ENCODE results near the gene ARID1A. TPM values are rescaled to one million over a fixed set of nuclear protein-coding genes. Genes with fewer than 3 reads are reported as not detected.

ARID1A gene
- total and polyA plus RNA-seq, 9 of the 15 experiments (the other 6 are each of a cell fraction or from before 2014, with no cell fraction given), result 8.3 to 88.3 (median 22.5) TPM

DNA sequence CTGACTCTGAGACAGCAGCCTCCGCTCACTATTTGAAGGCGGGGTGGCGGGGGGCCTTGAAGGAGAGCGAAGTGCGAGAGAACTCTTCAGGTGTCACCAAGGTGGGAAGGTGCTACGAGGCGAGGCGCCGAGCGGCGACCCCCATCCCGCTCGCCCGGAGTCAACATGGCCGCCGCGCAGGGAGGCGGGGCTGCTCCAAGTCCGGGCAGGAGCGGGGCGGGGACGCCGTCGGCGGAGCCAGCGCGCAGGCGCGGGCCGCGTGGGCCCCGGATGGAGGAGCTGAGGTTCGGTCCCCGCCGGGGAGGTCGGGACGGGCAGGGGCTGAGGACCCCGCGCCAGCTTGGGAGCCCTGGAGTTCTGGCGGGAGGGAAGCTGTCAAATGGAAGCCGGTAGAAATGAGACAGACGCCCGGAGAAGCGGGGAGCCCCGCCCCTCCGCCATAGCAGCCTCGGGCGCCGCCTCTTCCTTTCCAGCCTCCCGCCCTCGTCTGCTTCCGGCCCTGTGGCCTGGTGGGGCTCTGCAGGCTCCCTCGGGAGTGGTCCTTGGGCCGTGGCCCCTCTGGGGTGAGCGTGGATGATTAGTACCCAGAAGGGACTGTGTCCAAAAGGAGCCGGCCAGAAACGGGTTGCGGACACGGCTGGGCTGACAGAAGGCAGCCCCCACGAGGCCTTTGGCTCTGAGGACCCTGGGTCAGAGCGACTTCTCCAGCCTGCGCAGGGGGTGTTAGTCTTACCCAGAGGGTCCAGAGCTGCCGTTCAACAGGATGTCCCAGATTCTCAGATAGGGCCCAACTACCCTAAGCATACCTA, 92.1 kb downstream of the ARID1A start, which contains the start of gene PIGV (continued):
- TF ChIP-seq, protein P1, sequence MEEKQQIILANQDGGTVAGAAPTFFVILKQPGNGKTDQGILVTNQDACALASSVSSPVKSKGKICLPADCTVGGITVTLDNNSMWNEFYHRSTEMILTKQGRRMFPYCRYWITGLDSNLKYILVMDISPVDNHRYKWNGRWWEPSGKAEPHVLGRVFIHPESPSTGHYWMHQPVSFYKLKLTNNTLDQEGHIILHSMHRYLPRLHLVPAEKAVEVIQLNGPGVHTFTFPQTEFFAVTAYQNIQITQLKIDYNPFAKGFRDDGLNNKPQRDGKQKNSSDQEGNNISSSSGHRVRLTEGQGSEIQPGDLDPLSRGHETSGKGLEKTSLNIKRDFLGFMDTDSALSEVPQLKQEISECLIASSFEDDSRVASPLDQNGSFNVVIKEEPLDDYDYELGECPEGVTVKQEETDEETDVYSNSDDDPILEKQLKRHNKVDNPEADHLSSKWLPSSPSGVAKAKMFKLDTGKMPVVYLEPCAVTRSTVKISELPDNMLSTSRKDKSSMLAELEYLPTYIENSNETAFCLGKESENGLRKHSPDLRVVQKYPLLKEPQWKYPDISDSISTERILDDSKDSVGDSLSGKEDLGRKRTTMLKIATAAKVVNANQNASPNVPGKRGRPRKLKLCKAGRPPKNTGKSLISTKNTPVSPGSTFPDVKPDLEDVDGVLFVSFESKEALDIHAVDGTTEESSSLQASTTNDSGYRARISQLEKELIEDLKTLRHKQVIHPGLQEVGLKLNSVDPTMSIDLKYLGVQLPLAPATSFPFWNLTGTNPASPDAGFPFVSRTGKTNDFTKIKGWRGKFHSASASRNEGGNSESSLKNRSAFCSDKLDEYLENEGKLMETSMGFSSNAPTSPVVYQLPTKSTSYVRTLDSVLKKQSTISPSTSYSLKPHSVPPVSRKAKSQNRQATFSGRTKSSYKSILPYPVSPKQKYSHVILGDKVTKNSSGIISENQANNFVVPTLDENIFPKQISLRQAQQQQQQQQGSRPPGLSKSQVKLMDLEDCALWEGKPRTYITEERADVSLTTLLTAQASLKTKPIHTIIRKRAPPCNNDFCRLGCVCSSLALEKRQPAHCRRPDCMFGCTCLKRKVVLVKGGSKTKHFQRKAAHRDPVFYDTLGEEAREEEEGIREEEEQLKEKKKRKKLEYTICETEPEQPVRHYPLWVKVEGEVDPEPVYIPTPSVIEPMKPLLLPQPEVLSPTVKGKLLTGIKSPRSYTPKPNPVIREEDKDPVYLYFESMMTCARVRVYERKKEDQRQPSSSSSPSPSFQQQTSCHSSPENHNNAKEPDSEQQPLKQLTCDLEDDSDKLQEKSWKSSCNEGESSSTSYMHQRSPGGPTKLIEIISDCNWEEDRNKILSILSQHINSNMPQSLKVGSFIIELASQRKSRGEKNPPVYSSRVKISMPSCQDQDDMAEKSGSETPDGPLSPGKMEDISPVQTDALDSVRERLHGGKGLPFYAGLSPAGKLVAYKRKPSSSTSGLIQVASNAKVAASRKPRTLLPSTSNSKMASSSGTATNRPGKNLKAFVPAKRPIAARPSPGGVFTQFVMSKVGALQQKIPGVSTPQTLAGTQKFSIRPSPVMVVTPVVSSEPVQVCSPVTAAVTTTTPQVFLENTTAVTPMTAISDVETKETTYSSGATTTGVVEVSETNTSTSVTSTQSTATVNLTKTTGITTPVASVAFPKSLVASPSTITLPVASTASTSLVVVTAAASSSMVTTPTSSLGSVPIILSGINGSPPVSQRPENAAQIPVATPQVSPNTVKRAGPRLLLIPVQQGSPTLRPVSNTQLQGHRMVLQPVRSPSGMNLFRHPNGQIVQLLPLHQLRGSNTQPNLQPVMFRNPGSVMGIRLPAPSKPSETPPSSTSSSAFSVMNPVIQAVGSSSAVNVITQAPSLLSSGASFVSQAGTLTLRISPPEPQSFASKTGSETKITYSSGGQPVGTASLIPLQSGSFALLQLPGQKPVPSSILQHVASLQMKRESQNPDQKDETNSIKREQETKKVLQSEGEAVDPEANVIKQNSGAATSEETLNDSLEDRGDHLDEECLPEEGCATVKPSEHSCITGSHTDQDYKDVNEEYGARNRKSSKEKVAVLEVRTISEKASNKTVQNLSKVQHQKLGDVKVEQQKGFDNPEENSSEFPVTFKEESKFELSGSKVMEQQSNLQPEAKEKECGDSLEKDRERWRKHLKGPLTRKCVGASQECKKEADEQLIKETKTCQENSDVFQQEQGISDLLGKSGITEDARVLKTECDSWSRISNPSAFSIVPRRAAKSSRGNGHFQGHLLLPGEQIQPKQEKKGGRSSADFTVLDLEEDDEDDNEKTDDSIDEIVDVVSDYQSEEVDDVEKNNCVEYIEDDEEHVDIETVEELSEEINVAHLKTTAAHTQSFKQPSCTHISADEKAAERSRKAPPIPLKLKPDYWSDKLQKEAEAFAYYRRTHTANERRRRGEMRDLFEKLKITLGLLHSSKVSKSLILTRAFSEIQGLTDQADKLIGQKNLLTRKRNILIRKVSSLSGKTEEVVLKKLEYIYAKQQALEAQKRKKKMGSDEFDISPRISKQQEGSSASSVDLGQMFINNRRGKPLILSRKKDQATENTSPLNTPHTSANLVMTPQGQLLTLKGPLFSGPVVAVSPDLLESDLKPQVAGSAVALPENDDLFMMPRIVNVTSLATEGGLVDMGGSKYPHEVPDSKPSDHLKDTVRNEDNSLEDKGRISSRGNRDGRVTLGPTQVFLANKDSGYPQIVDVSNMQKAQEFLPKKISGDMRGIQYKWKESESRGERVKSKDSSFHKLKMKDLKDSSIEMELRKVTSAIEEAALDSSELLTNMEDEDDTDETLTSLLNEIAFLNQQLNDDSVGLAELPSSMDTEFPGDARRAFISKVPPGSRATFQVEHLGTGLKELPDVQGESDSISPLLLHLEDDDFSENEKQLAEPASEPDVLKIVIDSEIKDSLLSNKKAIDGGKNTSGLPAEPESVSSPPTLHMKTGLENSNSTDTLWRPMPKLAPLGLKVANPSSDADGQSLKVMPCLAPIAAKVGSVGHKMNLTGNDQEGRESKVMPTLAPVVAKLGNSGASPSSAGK (IDR thresholded peaks at IDR 0.05), result peak; percentile 77
- TF ChIP-seq ZFPM2 (CRISPR knock-in tag; IDR thresholded peaks at IDR 0.05) (peak; percentile 66; the same call in 1 of the 2 replicates), GTF2E2 (tag; IDR thresholded peaks at IDR 0.05) (peak; percentile 11; the same call in 1 of the 2 replicates), ZNF324 (CRISPR knock-in tag; IDR thresholded peaks at IDR 0.05) (0 out of 2 replicates have a peak, but pooled peaks have one; percentile 4)
- TF ChIP-seq, protein P2, sequence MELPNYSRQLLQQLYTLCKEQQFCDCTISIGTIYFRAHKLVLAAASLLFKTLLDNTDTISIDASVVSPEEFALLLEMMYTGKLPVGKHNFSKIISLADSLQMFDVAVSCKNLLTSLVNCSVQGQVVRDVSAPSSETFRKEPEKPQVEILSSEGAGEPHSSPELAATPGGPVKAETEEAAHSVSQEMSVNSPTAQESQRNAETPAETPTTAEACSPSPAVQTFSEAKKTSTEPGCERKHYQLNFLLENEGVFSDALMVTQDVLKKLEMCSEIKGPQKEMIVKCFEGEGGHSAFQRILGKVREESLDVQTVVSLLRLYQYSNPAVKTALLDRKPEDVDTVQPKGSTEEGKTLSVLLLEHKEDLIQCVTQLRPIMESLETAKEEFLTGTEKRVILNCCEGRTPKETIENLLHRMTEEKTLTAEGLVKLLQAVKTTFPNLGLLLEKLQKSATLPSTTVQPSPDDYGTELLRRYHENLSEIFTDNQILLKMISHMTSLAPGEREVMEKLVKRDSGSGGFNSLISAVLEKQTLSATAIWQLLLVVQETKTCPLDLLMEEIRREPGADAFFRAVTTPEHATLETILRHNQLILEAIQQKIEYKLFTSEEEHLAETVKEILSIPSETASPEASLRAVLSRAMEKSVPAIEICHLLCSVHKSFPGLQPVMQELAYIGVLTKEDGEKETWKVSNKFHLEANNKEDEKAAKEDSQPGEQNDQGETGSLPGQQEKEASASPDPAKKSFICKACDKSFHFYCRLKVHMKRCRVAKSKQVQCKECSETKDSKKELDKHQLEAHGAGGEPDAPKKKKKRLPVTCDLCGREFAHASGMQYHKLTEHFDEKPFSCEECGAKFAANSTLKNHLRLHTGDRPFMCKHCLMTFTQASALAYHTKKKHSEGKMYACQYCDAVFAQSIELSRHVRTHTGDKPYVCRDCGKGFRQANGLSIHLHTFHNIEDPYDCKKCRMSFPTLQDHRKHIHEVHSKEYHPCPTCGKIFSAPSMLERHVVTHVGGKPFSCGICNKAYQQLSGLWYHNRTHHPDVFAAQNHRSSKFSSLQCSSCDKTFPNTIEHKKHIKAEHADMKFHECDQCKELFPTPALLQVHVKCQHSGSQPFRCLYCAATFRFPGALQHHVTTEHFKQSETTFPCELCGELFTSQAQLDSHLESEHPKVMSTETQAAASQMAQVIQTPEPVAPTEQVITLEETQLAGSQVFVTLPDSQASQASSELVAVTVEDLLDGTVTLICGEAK (IDR thresholded peaks at IDR 0.05), result peak; percentile 87
- TF ChIP-seq, protein P2 (CRISPR knock-in tag; IDR thresholded peaks at IDR 0.05), result no peak

Data from K562 (cell line).